ENCODE data around the gene THBS3.
"Not testable (repeated sequence)": the region's sequence is repeated elsewhere in the genome, so short reads cannot be mapped to it uniquely, and the experiment has no call there.

Gene THBS3

GRCh38 chr1:155228096-155228427, 20.4 kb upstream of the THBS3 start:
- Histone ChIP-seq H3K9ac (peak overlapping the region; percentile 58 to 94 (median 91)), H3K4me3 (peak overlapping the region; percentile 22 to 80 (median 68)), H3K4me2 (peak overlapping the region; percentile 73 to 93 (median 83)), H3K4me1 (peaks cover 39 to 45% (median 43%) of the 10 kb centered on the region in 10 experiments), H3K27ac (peak overlapping the region; percentile 48 to 97 (median 92); a peak in 21 of 22 replicates), H3K36me3 (no peaks in the 10 kb centered on the region; a peak in 1 of 22 replicates), H3K9me3 (replicated peaks in 1 of 11) (no peaks in the 10 kb centered on the region), H4K20me1 (no peaks in the 10 kb centered on the region), H3K27me3 (no peaks in the 10 kb centered on the region)
- TF ChIP-seq Cebpa-rat (IDR thresholded peaks at IDR 0.05), result no peak

- peak overlapping the region; percentile 60 to 80 (median 75) for H3K4me3 ChIP-seq
- no peaks in the 10 kb centered on the region; a peak in 1 of 22 replicates for H3K36me3 ChIP-seq
- peak overlapping the region; percentile 77 to 94 (median 91) for H3K9ac ChIP-seq
- H3K27me3 ChIP-seq, result no peaks in the 10 kb centered on the region
- H3K4me2 ChIP-seq, result peak overlapping the region; percentile 82 to 96 (median 89)
- peaks cover 44 to 51% (median 49%) of the 10 kb centered on the region in 10 experiments for H3K4me1 ChIP-seq
- H4K20me1 ChIP-seq, result no peaks in the 10 kb centered on the region
- peak overlapping the region; percentile 54 to 97 (median 93); a peak in 21 of 22 replicates for H3K27ac ChIP-seq
- no peaks in the 10 kb centered on the region for H3K9me3 ChIP-seq (replicated peaks in 1 of 11)
- no peak for TF ChIP-seq Cebpa-rat (IDR thresholded peaks at IDR 0.05)
These were observed 19.8 kb upstream of the THBS3 start for GRCh38 chr1:155227261-155228095.

DNA sequence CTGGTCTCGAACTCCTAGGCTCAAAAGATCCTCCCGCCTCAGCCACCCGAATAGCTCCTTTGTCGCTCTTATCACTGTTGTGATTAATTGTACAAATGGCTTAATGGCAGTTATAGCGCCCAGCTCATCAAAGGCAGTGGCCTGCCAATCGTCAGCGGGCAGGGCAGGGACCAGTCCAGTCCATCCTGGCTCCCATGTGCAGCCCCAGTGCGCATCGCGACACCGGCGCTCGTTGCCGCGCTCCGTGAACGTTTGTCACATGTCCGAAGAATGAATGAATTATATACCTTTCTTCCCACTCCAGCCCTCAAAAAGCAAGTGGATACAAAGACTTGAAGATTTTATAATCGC, 19.2 kb upstream of the THBS3 start:
- no peak for TF ChIP-seq Cebpa-rat (IDR thresholded peaks at IDR 0.05)
- Histone ChIP-seq H3K4me1 (peaks cover 50 to 57% (median 55%) of the 10 kb centered on the region in 10 experiments), H3K9me3 (replicated peaks in 1 of 11) (no peaks in the 10 kb centered on the region), H3K27ac (peak overlapping the region; percentile 54 to 97 (median 93); a peak in 21 of 22 replicates), H3K36me3 (no peaks in the 10 kb centered on the region; a peak in 1 of 22 replicates), H4K20me1 (no peaks in the 10 kb centered on the region), H3K9ac (peak overlapping the region; percentile 77 to 94 (median 91)), H3K27me3 (no peaks in the 10 kb centered on the region), H3K4me3 (peak overlapping the region; percentile 60 to 80 (median 75)), H3K4me2 (peak overlapping the region; percentile 82 to 96 (median 86))

DNA sequence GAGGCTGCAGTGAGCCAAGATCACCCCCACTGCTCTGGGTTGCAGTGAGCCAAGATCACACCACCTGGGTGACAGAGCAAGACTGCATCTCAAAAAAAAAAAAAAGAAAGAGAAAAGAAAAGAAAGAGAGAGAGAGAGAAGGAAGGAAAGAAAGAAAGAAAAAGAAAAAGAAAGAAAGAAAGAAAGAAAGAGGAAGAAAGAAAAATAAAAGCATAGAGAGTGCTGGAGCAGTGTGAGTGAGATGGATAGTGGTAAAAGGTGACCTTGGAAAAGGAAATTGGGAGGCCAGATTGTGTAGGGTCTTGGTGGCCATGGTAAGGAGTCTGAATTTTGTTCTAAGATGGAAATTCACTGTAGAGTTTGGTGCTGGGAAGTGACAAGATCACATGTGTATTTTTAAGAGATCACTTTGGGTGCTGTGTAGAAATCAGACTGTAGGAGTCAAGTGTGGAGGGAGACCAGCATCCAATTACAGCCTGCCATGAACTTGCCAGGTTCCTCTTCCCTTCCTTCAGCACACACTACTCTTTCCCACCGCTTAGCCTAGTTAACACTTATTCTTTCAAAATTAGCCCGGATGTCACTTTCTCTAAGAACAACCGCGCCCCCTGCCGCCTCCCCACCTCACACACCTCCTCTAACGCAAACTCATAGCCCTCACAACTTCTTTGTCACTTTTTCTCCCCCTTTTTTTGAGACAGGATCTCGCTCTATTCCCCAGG, 18.7 kb upstream of the THBS3 start:
- no peaks in the 10 kb centered on the region for H4K20me1 ChIP-seq
- no peaks in the 10 kb centered on the region for H3K9me3 ChIP-seq (replicated peaks in 1 of 11)
- peak overlapping the region; percentile 60 to 80 (median 75) for H3K4me3 ChIP-seq
- peaks cover 0 to 2% (median 0%) of the 10 kb centered on the region in 11 experiments; a peak in 2 of 22 replicates for H3K36me3 ChIP-seq
- H3K27me3 ChIP-seq, result no peaks in the 10 kb centered on the region
- no peak for TF ChIP-seq Cebpa-rat (IDR thresholded peaks at IDR 0.05)
- peaks cover 56 to 62% (median 60%) of the 10 kb centered on the region in 10 experiments for H3K4me1 ChIP-seq
- peak overlapping the region; percentile 54 to 97 (median 93); a peak in 21 of 22 replicates for H3K27ac ChIP-seq
- peak overlapping the region; percentile 82 to 96 (median 86) for H3K4me2 ChIP-seq
- peak overlapping the region; percentile 77 to 94 (median 91) for H3K9ac ChIP-seq

DNA sequence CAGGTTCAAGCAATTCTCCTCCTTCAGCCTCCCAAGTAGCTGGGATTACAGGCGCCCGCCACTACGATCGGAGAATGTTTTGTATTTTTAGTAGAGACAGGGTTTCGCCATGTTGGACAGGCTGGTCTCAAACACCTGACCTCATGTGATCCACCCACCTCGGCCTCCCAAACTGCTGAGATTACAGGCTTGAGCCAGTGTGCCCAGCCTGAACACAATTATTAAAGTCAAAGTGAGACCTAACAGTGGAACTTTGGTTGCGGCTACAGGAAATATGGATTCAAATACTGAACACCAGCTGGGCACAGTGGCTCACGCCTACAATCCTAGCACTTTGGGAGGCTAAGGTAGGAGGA, 17.7 kb upstream of the THBS3 start:
- H3K4me3 ChIP-seq, result peak overlapping the region; percentile 30 to 80 (median 75); a peak in 16 of 20 replicates
- not testable (repeated sequence) for H4K20me1 ChIP-seq; H3K9me3 ChIP-seq (replicated peaks in 1 of 11); H3K36me3 ChIP-seq; H3K27me3 ChIP-seq
- peak overlapping the region; percentile 70 to 94 (median 91); a peak in 21 of 22 replicates for H3K9ac ChIP-seq
- H3K4me1 ChIP-seq, result peaks cover 60 to 71% (median 67%) of the 10 kb centered on the region in 10 experiments
- H3K27ac ChIP-seq, result peak overlapping the region; percentile 54 to 97 (median 93); a peak in 21 of 22 replicates
- H3K4me2 ChIP-seq, result peak overlapping the region; percentile 82 to 96 (median 86)

- H3K27ac ChIP-seq, result peak overlapping the region in 10 of 11 experiments; percentile 54 to 97 (median 92); a peak in 17 of 22 replicates
- H3K4me1 ChIP-seq, result peaks cover 69 to 84% (median 80%) of the 10 kb centered on the region in 10 experiments
- H3K4me3 ChIP-seq, result peak overlapping the region in 3 of 10 experiments; percentile 7 to 21 (median 12); a peak in 2 of 20 replicates
- TF ChIP-seq Cebpa-rat (IDR thresholded peaks at IDR 0.05), result no peak
- peaks cover 0 to 7% (median 0%) of the 10 kb centered on the region in 11 experiments; a peak in 2 of 22 replicates for H3K36me3 ChIP-seq
- H3K9ac ChIP-seq, result peak overlapping the region in 9 of 11 experiments; percentile 18 to 94 (median 91); a peak in 15 of 22 replicates
- H3K27me3 ChIP-seq, result no peaks in the 10 kb centered on the region
- H3K4me2 ChIP-seq, result peak overlapping the region; percentile 82 to 96 (median 86)
- H3K9me3 ChIP-seq (replicated peaks in 1 of 11), result no peaks in the 10 kb centered on the region
- no peaks in the 10 kb centered on the region; a peak in 1 of 22 replicates for H4K20me1 ChIP-seq
These were observed 15.3 kb upstream of the THBS3 start for GRCh38 chr1:155223047-155223446.

DNA sequence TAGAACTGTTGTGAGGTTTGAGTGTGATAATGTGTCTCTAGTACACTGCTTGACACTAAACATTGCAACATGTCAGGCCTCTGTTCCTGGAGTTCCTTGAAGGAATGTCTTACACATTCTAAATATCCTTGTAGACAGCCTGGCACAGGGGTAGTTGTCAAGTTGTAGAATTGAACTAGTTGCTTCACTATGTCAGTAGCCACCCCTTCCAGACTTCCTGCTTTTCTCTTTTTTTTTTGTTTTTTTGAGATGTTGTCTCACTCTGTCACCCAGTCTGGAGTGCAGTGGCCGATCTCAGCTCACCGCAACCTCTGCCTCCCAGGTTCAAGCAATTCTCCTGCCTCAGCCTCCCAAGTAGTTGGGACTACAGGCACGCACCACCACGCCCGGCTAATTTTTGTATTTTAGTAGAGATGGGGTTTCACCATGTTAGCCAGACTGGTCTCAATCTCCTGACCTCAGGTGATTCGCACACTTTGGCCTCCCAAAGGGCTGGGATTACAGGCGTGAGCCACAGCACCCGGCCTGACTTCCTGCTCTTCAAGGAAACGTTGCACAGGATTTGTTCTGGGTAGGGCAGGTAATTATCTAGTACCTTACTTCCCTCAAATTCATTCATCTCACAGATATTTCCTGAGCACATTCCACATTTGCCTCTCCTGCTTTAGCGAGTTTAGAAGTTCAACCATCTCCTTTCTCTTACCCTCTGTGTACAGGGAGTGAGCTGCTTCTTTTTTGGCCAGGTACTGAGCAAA, 12.7 kb upstream of the THBS3 start:
- Histone ChIP-seq H3K4me2 (peak overlapping the region in 6 of 11 experiments; percentile 40 to 79 (median 67); a peak in 10 of 22 replicates), H3K4me1 (peaks cover 53 to 68% (median 64%) of the 10 kb centered on the region in 10 experiments), H3K36me3 (peaks cover 8 to 27% (median 17%) of the 10 kb centered on the region in 11 experiments; a peak in 20 of 22 replicates), H3K27ac (peak overlapping the region in 6 of 11 experiments; percentile 23 to 69 (median 62); a peak in 8 of 22 replicates)
- not testable (repeated sequence) for H3K9ac ChIP-seq; H3K4me3 ChIP-seq; H3K9me3 ChIP-seq (replicated peaks in 1 of 11); H3K27me3 ChIP-seq; H4K20me1 ChIP-seq

- Histone ChIP-seq H3K4me1 (peaks cover 46 to 60% (median 57%) of the 10 kb centered on the region in 10 experiments), H3K36me3 (peaks cover 10 to 35% (median 18%) of the 10 kb centered on the region in 11 experiments; a peak in 20 of 22 replicates), H3K27ac (peak overlapping the region in 8 of 11 experiments; percentile 19 to 69 (median 50); a peak in 9 of 22 replicates), H3K4me2 (peak overlapping the region; percentile 10 to 79 (median 46); a peak in 18 of 22 replicates), H3K9ac (peak overlapping the region in 3 of 11 experiments; percentile 0 to 38 (median 3); a peak in 1 of 22 replicates), H3K9me3 (replicated peaks in 1 of 11) (no peaks in the 10 kb centered on the region), H3K27me3 (no peaks in the 10 kb centered on the region), H3K4me3 (no peak overlapping the region), H4K20me1 (no peaks in the 10 kb centered on the region; a peak in 1 of 22 replicates)
- TF ChIP-seq Cebpa-rat (IDR thresholded peaks at IDR 0.05), result no peak
These were observed 11.9 kb upstream of the THBS3 start for GRCh38 chr1:155219592-155220031.

Measured in BLaER1 treated with 17β-estradiol and CSF1 and Interleukin-3, amounts not matched to agents 10 nM and 100 nM (cell line).